Measurements from ENCODE around the gene ARHGAP30.
"Not testable (repeated sequence)": the region's sequence is repeated elsewhere in the genome, so short reads cannot be mapped to it uniquely, and the experiment has no call there.

ARHGAP30 gene, protein sequence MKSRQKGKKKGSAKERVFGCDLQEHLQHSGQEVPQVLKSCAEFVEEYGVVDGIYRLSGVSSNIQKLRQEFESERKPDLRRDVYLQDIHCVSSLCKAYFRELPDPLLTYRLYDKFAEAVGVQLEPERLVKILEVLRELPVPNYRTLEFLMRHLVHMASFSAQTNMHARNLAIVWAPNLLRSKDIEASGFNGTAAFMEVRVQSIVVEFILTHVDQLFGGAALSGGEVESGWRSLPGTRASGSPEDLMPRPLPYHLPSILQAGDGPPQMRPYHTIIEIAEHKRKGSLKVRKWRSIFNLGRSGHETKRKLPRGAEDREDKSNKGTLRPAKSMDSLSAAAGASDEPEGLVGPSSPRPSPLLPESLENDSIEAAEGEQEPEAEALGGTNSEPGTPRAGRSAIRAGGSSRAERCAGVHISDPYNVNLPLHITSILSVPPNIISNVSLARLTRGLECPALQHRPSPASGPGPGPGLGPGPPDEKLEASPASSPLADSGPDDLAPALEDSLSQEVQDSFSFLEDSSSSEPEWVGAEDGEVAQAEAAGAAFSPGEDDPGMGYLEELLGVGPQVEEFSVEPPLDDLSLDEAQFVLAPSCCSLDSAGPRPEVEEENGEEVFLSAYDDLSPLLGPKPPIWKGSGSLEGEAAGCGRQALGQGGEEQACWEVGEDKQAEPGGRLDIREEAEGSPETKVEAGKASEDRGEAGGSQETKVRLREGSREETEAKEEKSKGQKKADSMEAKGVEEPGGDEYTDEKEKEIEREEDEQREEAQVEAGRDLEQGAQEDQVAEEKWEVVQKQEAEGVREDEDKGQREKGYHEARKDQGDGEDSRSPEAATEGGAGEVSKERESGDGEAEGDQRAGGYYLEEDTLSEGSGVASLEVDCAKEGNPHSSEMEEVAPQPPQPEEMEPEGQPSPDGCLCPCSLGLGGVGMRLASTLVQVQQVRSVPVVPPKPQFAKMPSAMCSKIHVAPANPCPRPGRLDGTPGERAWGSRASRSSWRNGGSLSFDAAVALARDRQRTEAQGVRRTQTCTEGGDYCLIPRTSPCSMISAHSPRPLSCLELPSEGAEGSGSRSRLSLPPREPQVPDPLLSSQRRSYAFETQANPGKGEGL

DNA sequence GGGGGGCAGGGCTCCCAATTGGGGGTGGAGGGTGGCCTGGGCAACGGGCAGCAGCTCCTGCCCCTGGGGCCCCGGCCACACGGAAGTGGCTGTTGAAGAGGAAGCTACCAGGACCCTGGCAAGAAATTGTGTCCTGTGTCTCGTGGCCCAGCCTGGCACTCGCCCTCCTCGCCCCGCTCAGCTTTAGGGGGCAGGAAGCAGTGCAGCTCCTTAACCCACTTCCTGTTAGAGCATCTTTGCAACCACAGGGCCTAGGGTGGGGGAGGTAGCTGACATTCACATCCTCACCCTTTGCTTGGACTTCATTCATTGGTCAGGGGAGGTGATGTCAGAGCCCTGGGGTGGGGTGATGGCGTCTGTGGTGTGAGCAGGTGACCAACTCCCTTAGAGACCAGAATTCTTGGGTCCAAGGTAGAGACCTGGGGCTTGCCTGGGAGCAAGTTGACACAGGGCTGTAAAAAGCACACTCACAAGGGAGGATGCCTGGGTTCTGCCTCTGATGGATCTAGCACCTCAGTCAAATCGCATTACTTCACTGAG lies at the start of gene ARHGAP30:
ARHGAP30 (minus strand) TSS at position 161 of the 540 bp plus-strand sequence. CDS start 267 bp downstream, outside the sequence.
- DNase-seq (ENCODE audit: low spot score) = no peak

GRCh38 chr1:161117759-161118581 lies 48.3 kb upstream of the ARHGAP30 start, which contains the start of the genes NIT1 and PFDN2:
Gene NIT1, plus strand, starts transcription at chr1:161118105. Its CDS starts 72 bp downstream, at chr1:161118177.
Gene PFDN2, minus strand, starts transcription at chr1:161118037. Its CDS starts 11 bp downstream, at chr1:161118026.
- peak; percentile 83 for DNase-seq (ENCODE audit: low spot score)

GRCh38 chr1:161115961-161116360 lies 46.3 kb upstream of the ARHGAP30 start:
- DNase-seq (ENCODE audit: low spot score) = not testable (repeated sequence)

DNA sequence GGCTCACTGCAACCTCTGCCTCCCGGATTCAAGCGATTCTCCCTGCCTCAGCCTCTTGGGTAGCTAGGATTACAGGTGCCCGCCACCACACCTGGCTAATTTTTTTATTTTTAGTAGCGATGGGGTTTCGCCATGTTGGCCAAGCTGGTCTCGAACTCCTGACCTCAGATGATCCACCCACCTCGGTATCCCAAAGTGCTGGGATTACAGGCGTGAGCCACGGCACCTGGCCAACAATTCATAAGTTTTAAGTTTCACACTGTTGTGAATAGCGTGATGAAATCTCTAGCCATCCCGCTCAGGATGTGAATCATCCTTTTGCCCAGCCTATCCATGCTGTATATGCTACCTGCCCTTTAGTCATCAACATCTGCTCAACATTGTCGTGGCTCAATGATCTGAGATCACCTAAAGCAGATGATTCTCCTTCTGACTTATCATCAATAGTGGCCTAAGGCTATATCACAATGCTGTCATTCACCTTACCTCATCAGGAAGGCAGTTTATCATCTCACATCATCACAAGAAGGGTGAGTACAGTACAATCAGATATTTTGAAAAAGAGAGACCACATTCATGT lies 45.5 kb upstream of the ARHGAP30 start:
- DNase-seq (ENCODE audit: low spot score) = peak; percentile 48

GRCh38 chr1:161114556-161114955 lies 44.9 kb upstream of the ARHGAP30 start:
- no peak for DNase-seq (ENCODE audit: low spot score)

DNA sequence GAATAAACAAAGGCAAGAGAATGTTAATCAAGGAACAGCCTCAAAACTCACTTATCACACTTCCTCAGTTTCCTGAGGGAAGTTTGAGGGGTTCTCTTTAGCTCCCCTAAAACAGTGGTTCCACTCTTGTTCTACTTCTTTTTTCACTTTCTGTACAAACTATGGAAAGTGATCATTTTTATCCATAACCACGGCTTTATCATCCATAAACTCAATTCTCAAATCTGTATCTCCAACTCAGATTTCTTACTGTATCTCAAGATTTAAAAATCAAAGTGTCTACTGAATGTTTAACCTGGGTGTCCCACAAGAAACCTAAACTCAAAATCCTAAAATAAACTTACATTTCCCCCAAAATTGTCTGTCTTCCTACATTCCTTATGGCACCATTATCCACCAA lies 44.2 kb upstream of the ARHGAP30 start:
- no peak for DNase-seq (ENCODE audit: low spot score)

DNA sequence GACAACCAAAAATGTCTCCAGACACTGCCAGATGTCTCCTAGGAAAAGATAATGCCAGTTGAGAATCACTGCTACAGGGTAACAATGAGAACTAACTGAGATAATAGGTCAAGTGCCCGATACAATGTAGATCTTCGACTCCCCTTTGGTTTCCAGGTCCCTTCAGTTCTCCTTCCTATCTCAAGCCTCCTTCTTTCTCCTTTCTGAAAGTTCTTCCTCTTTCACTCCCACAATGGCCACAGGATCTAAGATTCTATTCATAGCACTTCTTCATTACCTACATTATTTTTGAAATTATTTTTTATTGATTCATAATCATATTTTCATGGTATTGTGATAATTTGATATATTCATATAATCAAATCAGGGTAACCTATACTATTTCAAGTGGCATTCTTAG lies 41.8 kb upstream of the ARHGAP30 start:
- DNase-seq (ENCODE audit: low spot score) = no peak

GRCh38 chr1:161111117-161111516 lies 41.4 kb upstream of the ARHGAP30 start:
- DNase-seq (ENCODE audit: low spot score) = no peak

- DNase-seq (ENCODE audit: low spot score) = no peak
These were observed 36.7 kb upstream of the ARHGAP30 start for GRCh38 chr1:161106431-161106830.

- DNase-seq (ENCODE audit: low spot score) = no peak
These were observed 30.9 kb upstream of the ARHGAP30 start for GRCh38 chr1:161100556-161100955.

- no peak for DNase-seq (ENCODE audit: low spot score)
These were observed 29.6 kb upstream of the ARHGAP30 start for GRCh38 chr1:161099090-161099802.

DNA sequence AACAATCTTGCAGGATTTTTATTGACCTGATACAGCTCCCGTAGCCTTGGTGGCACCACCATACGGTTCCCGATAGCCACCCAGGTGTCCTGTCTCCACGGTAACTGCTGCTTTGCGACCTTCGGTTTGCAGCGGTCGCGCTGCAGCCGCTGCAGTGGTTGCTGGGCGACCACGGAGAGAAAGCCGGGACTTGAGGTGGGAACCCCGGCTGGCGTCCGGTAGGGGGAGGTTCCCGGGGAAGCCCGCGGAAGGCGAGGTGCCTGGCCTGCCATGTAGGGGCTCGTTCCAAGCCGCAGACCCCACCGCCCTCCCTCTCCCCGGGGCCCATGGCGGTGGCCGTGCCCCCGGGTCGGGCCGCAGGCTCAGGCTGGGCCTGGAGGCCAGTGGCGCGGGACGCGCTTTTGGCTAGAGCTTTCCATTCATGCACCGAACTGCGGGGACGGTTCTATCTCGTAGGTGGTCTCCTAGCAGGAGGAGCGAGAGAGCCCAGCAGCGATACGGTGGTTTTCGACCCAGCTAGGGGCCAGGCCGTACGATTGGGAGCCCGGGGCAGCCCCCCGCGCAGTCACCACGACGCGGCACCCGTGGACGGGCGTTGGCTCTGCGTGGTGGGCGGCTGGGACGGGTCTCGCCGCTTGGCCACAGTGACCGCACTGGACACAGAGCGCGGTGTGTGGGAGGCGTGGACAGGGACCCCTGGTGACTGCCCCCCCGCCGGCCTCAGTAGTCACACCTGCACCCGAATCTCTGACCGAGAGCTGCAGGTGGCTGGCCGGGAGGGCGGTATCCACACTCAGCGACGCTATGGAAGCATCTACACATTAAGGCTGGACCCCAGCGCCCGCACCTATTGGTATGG lies 28.7 kb upstream of the ARHGAP30 start, which contains the start of gene KLHDC9:
KLHDC9 (plus strand) TSS at position 152 of the 859 bp plus-strand sequence; CDS start at position 327, 175 bp downstream.
- DNase-seq (ENCODE audit: low spot score) = peak; percentile 78

GRCh38 chr1:161096530-161096929 lies 26.8 kb upstream of the ARHGAP30 start:
- no peak for DNase-seq (ENCODE audit: low spot score)

DNA sequence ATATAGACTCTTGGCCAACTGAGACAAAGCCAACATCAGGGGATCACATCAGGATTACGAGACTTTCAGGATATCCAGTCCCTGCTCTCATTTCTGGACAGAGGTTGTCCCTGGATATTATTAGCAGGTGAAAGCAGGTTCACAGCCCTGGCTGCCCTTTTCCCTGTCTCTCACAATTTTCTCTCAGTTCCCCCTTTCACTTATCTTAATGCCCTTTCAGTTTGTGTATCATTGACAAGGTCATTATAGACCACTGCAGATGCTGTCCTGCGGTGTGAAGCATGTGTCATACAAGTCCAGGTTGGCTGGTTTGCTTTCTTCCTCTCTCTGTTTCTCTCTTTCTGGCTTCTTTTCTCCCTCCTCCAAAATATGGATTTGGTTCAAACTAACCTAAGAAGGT lies 26.3 kb upstream of the ARHGAP30 start:
- DNase-seq (ENCODE audit: low spot score) = no peak

DNA sequence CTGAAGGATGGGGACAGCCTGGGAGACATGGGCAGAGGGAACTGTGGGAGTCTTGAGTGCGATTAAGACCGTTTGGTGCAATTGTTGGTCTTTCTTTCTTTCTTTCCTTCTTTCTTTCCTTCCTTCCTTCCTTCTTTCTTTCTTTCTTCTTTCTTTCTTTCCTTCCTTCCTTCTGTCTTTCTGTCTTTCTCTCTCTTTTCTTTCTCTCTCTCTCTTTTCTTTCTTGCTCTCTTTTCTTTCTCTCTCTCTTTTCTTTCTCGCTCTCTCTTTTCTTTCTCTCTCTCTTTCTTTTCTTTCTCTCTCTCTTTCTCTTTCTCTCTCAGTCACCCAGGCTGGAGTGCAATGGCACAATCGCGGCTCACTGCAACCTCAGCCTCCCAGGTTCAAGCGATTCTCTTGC lies 25.5 kb upstream of the ARHGAP30 start:
- no peak for DNase-seq (ENCODE audit: low spot score)

GRCh38 chr1:161094481-161094880 lies 24.8 kb upstream of the ARHGAP30 start:
- DNase-seq (ENCODE audit: low spot score) = no peak

DNA sequence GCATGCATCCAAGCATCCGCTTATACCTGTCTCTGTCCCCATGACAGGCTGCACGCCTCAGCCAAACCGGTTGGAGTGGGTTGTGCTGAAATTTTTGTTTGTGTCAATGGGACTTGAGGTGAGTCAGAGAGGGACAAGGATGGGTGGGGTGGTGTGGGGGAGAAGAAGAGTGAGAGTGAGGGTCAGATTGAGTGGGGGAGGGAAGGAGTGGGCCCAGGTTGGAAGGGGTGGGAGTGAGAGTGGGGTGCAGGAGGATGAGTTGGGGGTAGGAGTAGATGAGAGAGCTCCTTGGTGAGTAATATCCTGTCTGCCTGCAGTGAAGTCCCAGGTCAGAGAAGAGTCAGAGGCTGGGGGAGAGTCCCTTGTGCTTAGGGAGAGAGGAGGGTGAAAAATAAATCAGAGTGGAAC lies 22.9 kb upstream of the ARHGAP30 start:
- DNase-seq (ENCODE audit: low spot score) = no peak

GRCh38 chr1:161091796-161092507 lies 22.3 kb upstream of the ARHGAP30 start:
- no peak for DNase-seq (ENCODE audit: low spot score)

Measured in kidney capillary endothelial cell (primary cell).